OCI-LY1 (cell line): ENCODE data around the gene GSDMA.

Experiments used
- H2AFZ ChIP-seq: fragments of 200-600 bp; sonication (generic), shearing (Covaris generic); 2 replicates; pipeline ENCODE4 v1.6.0; 2014; ENCODE audit warnings: antibody characterized with exemption, mild to moderate bottlenecking, low read length
- H3F3A ChIP-seq: fragments of 200-600 bp; sonication (generic), shearing (Covaris generic); 2 replicates; pipeline ENCODE4 v1.6.0; 2014; ENCODE audit warnings: mild to moderate bottlenecking, antibody characterized with exemption, low read length, moderate library complexity; ENCODE audit not compliant: insufficient read depth
- H3K27ac ChIP-seq: fragments of 200-600 bp; sonication (generic); 2 replicates; pipeline ENCODE4 v1.5.1; 2014; ENCODE audit warnings: low read length, mixed run types, mild to moderate bottlenecking, low read depth; ENCODE audit not compliant: poor library complexity, severe bottlenecking
- H3K27me3 ChIP-seq: fragments of 200-600 bp; sonication (generic); 2 replicates; pipeline ENCODE4 v1.6.0; 2014; ENCODE audit warnings: antibody characterized with exemption, mild to moderate bottlenecking, low read length, moderate library complexity; ENCODE audit not compliant: insufficient read depth
- H3K36me3 ChIP-seq: fragments of 200-600 bp; sonication (generic); 2 replicates; pipeline ENCODE4 v1.6.1; 2014; ENCODE audit warnings: mild to moderate bottlenecking, antibody characterized with exemption, low read length, moderate library complexity, mixed read lengths; ENCODE audit not compliant: insufficient read depth
- H3K4me1 ChIP-seq: fragments of 200-600 bp; sonication (generic); 2 replicates; pipeline ENCODE4 v1.5.1; 2014; ENCODE audit warnings: mild to moderate bottlenecking, low read length, moderate library complexity; ENCODE audit not compliant: insufficient read depth, severe bottlenecking
- H3K4me2 ChIP-seq: fragments of 200-600 bp; sonication (generic), shearing (Covaris generic); 2 replicates; pipeline ENCODE4 v1.6.1; 2014; ENCODE audit warnings: low read length
- H3K4me3 ChIP-seq: fragments of 200-600 bp; sonication (generic); 2 replicates; pipeline ENCODE4 v1.5.1; 2014; ENCODE audit warnings: low read length, low read depth, mild to moderate bottlenecking, mixed read lengths; ENCODE audit not compliant: poor library complexity, severe bottlenecking
- H3K79me2 ChIP-seq: fragments of 200-600 bp; shearing (Covaris generic); 2 replicates; pipeline ENCODE4 v1.6.1; 2016; ENCODE audit warnings: mixed run types, low read length, mixed read lengths; ENCODE audit not compliant: insufficient read depth
- H3K9ac ChIP-seq: fragments of 200-600 bp; sonication (generic), shearing (Covaris generic); 2 replicates; pipeline ENCODE4 v1.6.1; 2014; ENCODE audit warnings: mild to moderate bottlenecking, low read length, mixed read lengths
- H3K9me2 ChIP-seq: fragments of 200-600 bp; sonication (generic), shearing (Covaris generic); 2 replicates; pipeline ENCODE4 v1.6.1; 2014; ENCODE audit warnings: low read depth, mild to moderate bottlenecking, low read length, mixed read lengths
- H3K9me3 ChIP-seq: fragments of 200-600 bp; shearing (Covaris generic); 2 replicates; pipeline ENCODE4 v1.6.1; 2014; ENCODE audit warnings: low read length, mixed read lengths
- H4K20me1 ChIP-seq: fragments of 200-600 bp; sonication (generic), shearing (Covaris generic); 2 replicates; pipeline ENCODE4 v1.6.0; 2016; ENCODE audit warnings: mild to moderate bottlenecking, low read length; ENCODE audit not compliant: insufficient read depth
- EZH2 ChIP-seq: fragments of 200-600 bp; sonication (generic), shearing (Covaris generic); IDR thresholded peaks from 2 replicates; pipeline ENCODE4 v1.8.0; 2017; ENCODE audit warnings: borderline replicate concordance, mixed run types, mild to moderate bottlenecking, antibody characterized with exemption, low read length, moderate library complexity, mixed read lengths
- TF ChIP-seq, protein P1 (sequence below): fragments of 200-600 bp; sonication (generic), shearing (Covaris generic); IDR thresholded peaks from 2 replicates; pipeline ENCODE4 v1.5.1; 2017; ENCODE audit warnings: mild to moderate bottlenecking, antibody characterized with exemption, low read length, moderate library complexity, mixed read lengths

GSDMA gene

DNA sequence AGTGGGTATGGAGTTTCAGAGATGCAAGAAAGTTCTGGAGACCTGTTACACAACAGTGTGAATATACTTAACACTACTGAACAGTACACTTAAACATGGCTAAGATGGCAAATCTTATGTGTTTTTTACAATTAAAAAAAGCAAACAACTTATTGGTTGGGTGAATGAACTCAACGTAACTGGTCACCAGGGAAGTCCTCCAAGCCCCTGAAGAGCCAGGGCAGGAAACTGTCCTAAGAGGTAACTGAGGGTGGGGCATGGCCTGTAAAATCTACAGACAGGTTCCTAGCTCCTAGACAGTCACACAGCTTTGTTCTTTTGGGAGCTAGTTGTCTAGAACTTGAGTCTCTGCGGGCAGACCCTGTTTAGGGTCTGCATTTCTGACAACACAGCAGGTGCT lies 62.8 kb downstream of the GSDMA start:
- no peak overlapping the region for H3K27ac ChIP-seq
- H3K9me3 ChIP-seq, result no peaks in the 10 kb centered on the region
- H3K27me3 ChIP-seq, result no peaks in the 10 kb centered on the region
- H2AFZ ChIP-seq, result no peak overlapping the region
- H3K79me2 ChIP-seq, result no peaks in the 10 kb centered on the region
- no peak for TF ChIP-seq EZH2
- TF ChIP-seq, protein P1, sequence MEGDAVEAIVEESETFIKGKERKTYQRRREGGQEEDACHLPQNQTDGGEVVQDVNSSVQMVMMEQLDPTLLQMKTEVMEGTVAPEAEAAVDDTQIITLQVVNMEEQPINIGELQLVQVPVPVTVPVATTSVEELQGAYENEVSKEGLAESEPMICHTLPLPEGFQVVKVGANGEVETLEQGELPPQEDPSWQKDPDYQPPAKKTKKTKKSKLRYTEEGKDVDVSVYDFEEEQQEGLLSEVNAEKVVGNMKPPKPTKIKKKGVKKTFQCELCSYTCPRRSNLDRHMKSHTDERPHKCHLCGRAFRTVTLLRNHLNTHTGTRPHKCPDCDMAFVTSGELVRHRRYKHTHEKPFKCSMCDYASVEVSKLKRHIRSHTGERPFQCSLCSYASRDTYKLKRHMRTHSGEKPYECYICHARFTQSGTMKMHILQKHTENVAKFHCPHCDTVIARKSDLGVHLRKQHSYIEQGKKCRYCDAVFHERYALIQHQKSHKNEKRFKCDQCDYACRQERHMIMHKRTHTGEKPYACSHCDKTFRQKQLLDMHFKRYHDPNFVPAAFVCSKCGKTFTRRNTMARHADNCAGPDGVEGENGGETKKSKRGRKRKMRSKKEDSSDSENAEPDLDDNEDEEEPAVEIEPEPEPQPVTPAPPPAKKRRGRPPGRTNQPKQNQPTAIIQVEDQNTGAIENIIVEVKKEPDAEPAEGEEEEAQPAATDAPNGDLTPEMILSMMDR, result no peak
- peaks cover 6% of the 10 kb centered on the region for H3K4me1 ChIP-seq
- no peaks in the 10 kb centered on the region for H3F3A ChIP-seq
- H3K36me3 ChIP-seq, result peaks cover 57% of the 10 kb centered on the region
- no peak overlapping the region for H3K9ac ChIP-seq
- H3K4me3 ChIP-seq, result no peak overlapping the region
- H3K4me2 ChIP-seq, result no peak overlapping the region
- no peaks in the 10 kb centered on the region for H3K9me2 ChIP-seq
- no peaks in the 10 kb centered on the region for H4K20me1 ChIP-seq

DNA sequence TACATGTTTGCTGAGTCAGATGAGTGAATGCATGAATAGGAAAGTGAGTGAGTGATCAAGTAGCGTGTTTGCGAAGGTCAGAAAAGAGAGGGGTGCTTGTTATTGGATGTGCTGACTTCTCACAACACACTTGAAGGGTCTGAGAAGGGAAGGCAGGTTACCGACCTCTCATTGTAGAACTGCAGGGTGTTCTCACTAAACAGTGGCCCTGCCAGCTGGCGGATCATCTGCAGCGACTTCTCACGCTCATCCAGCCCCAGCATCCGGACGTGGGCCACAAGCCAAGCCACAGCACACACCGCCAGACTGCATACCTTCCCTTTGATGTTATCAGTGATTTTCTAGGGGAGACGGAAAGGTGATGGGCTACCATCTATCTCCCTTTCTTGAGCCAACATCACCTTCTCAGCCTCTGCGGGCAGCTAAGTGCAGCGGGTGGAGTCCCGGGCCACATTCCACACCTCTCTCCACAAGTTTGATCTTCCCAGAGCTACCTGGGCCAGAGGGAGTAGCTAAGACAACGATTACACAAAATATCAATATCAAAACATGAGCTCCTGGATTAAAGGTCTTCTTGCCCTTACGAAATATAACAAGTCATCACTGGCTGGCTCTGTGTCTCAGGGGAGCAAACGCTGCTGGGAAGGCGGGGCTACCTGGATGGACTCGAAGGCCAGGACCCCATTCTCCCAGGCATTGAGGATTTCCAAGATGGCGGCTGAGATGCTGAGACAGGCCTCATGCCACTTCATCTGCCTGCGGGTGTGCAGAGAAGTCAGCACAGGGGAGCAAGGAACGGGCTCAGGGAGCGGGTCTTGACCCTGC lies 63.4 kb downstream of the GSDMA start:
- Histone ChIP-seq H3F3A (no peaks in the 10 kb centered on the region), H2AFZ (no peak overlapping the region), H3K9me2 (no peaks in the 10 kb centered on the region), H3K9me3 (no peaks in the 10 kb centered on the region), H3K4me3 (no peak overlapping the region), H3K27me3 (no peaks in the 10 kb centered on the region), H4K20me1 (no peaks in the 10 kb centered on the region), H3K9ac (no peak overlapping the region), H3K4me1 (peaks cover 6% of the 10 kb centered on the region), H3K27ac (no peak overlapping the region), H3K36me3 (peaks cover 61% of the 10 kb centered on the region), H3K4me2 (no peak overlapping the region), H3K79me2 (no peaks in the 10 kb centered on the region)
- TF ChIP-seq EZH2, result no peak
- TF ChIP-seq, protein P1, result no peak

DNA sequence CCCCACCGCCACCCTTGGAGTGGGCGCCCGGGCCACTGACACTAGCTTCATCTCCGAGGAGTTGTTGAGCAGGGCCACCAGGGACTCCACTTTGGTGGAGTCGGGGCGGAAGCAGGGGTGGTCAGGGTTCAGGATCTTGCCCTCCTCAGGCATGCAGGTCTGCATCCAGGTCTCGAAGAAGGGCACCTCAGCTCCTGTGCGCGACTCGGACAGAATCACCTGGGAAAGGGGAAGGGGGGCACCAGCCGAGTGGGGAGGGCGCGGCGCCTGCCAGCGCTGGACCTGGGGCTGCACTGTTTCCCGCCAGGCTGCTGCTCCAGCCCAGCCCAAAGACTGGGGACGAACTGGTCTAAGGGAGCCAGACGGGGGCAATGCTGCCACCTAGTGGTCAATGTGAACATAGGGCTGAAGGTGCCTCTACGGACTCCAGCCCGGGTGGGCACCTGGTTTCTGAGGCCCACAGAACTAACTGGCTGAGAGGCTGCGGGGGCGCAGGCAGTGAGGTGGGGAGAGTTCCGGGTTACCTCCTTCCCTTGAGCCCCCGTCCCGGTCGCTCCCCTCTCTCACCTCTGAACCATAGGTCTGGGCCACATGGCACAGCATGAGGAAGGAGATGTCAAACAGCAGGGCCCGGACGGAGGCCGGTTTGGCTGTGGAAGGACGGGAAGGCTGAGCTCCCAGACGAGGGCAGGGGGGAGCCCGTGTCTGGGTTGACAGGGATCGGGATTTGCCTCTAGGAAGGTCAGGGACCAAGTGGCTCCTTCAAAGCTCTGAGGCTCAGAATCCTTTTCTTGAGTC lies 64.2 kb downstream of the GSDMA start:
- Histone ChIP-seq H3K4me1 (peaks cover 6% of the 10 kb centered on the region), H3F3A (no peaks in the 10 kb centered on the region), H3K27me3 (no peaks in the 10 kb centered on the region), H3K36me3 (peaks cover 65% of the 10 kb centered on the region), H2AFZ (no peak overlapping the region), H3K9me2 (no peaks in the 10 kb centered on the region), H3K9me3 (no peaks in the 10 kb centered on the region), H3K4me2 (no peak overlapping the region), H3K9ac (no peak overlapping the region), H3K27ac (no peak overlapping the region), H3K79me2 (no peaks in the 10 kb centered on the region), H3K4me3 (no peak overlapping the region), H4K20me1 (no peaks in the 10 kb centered on the region)
- TF ChIP-seq, protein P1, result peak; percentile 82
- TF ChIP-seq EZH2, result no peak
